IPS DF 4.7 (cell line): ENCODE data around the gene FBLN1.
"Not testable (repeated sequence)": the region's sequence is repeated elsewhere in the genome, so short reads cannot be mapped to it uniquely, and the experiment has no call there.

Experiments used
- DNase-seq: peaks from one replicate; pipeline ENCODE4 v3.0.0-alpha.2; 2013; ENCODE audit warnings: low spot score; ENCODE audit errors: extremely low read depth

FBLN1 gene

DNA sequence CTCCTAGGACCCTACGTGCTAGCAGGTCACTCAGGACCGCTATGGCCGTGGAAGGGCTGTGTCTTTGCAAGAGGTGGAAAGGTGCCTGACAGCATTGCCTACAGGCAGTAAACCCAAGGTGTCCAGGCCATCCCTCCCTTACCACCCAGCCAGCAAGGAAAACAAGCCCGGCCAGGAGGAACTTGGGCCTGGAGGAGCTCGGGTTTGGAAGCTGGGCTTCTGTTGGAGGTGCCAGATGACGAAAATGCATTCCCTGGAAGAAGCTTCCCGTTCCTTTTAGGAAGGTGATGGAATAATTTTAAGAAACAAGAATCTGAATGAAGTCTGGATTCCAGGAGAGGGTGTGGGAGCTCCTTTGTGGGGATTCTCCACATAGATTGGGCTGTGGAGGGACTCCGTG lies 23.6 kb downstream of the FBLN1 start:
- DNase-seq: no peak

DNA sequence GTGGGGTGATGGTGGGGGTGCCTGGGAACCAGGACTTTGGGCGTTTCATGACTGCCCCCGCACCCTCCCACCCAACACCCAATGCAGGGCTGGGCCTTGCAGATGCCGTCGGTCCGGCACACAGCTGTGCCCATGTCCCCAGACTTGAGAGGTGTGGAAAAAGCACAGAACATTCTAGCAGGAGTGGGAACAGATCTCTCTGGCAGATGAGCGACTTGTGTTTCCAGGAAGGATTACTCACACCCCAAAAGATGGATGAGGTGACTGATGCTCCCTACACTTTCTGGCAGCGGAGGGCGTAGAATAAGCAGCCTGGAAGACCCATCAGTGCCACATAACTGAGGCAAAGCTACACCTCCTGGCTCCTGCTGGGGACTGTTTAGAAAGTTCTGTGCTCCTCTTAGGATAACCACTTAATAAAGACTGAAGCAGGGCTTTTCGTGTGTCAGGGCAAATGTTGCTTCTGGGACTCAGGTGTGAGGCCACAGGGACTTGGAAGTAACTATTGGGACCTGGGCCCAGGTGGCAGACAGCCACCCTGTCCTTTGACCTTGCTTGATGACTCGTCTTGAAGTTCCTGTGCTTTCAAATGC lies 24.2 kb downstream of the FBLN1 start:
- no peak for DNase-seq

DNA sequence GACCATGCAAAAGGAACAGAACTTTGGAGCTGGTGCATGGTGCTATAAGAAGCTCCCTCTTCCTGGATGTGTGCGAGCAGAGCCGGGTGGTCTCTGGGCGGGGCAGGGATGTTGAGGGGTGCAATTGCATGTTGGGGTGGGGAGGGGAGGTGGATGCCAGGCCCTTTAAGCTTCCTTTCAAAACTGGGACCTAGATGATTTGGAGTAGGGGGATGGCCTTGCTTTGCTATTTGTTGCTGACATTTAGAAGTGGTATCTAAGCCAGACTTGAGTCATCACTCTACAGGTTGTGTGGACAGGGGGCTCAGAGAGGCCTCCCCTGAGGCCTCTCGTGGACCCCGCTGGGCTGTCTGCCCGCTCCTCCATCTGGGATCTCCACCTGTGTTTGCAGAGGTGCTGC lies 24.8 kb downstream of the FBLN1 start:
- DNase-seq: no peak

- DNase-seq: no peak
Measured at GRCh38 chr22:45528046-45528445, 25.4 kb downstream of the FBLN1 start.

DNA sequence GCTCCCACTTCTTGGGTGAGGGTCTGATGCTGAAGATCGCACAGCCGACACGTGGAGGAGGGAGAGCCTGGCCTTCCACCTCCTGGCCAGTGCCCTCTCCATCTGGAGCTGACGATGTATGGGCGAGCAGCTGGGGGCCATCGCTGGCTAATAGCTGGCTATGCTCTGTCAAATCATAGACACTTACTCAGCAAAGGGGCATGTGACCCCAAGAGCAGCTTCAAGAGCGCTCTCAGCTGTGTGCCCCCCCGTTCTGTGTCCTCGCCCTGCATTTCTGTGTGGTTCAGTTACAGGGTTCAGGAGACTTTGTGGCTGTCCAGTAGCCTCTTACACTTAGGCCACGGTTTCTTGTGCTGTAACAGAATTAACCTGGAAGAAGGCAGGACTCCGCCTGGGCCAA lies 26.4 kb downstream of the FBLN1 start:
- no peak for DNase-seq

- no peak for DNase-seq
Measured at GRCh38 chr22:45529971-45530575, 27.4 kb downstream of the FBLN1 start.

DNA sequence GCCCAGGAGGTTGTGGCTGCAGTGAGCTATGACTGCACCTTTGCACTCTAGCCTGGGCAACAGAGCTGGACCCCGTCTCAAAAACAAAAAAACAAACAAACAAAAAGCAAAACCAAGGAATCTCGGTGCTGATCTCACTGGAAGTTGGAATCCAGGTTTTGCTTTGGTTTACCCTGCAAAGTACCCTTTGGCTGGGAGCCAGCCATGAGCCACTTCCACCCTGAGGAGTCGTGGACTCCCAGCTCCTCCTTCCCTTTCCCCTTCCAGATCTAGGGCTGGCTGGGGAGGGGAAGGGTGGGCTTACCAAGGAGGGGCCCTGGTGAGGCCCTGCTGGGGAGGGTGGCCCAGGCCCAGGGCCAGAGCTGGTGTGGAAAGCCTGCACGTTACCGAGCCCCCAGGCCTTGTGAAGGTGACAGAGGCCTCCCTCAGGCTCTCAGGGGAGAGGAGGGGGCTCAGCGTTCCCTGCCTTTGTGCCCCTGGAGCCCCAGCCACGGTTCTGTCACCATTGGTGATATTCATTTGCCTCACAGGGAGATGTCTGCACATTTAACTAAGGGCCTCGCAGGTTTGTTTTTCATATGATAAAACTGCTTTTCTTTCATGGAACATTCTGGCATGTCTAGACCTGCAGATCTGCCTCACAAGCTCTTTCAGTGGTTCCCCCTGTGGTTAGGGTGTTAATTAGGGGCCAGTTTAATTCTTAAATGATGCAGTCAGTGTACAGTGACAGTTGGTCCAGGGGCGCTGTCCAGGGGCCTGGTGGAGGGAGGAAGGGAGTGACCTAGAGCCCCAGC lies 29.0 kb downstream of the FBLN1 start:
- DNase-seq: no peak

GRCh38 chr22:45532235-45532631 lies 29.6 kb downstream of the FBLN1 start:
- no peak for DNase-seq

DNA sequence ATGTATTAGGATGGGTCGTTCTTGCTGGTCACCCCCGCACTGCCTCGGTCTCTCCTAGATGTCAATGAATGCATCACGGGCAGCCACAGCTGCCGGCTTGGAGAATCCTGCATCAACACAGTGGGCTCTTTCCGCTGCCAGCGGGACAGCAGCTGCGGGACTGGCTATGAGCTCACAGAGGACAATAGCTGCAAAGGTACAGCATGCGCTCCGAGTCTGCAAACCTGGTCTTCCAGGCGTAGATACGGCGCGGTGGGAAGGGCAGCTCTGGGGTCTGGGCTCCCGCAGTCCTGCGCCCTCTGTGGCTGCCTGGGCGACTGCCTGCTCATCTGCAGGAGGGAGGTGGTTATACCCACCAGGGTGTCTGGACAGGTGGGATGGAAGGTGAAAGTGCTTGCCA lies 31.0 kb downstream of the FBLN1 start:
- DNase-seq: no peak

GRCh38 chr22:45534339-45535192 lies 31.9 kb downstream of the FBLN1 start:
- no peak for DNase-seq

- no peak for DNase-seq
Measured at GRCh38 chr22:45535290-45535689, 32.6 kb downstream of the FBLN1 start.

GRCh38 chr22:45535835-45536234 lies 33.2 kb downstream of the FBLN1 start:
- not testable (repeated sequence) for DNase-seq

GRCh38 chr22:45537734-45538181 lies 35.1 kb downstream of the FBLN1 start:
- no peak for DNase-seq

GRCh38 chr22:45538281-45538680 lies 35.6 kb downstream of the FBLN1 start:
- DNase-seq: no peak

GRCh38 chr22:45540122-45540521 lies 37.4 kb downstream of the FBLN1 start:
- no peak for DNase-seq

DNA sequence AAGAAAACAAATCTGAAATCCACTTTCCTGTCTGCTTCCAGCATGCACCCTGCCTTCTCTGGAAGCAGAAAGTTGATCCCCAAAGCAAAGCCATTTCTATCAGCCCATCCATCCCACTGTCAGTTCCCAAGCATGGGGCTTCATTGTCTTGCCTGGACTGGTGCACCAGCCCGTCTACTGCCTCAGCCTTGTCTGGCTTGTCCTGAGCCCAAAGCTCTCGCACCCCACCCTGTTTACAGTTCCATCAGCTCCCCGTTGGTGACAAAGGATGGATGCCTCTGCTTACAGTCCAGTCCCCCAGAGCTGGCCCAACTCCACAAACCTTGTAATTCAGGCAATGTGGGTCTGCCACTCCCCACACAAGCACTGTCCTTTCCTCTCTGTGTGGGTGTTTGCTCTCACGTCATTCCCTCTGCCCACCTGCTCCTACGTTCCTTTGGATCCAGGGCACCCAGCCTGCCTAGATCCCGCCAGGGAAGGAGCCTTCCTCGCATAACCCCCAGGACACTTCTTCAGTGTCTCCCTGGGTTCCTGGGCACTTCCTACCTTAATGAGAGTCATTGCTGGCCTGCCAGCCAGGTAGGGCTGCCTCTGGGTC lies 38.8 kb downstream of the FBLN1 start:
- no peak for DNase-seq

DNA sequence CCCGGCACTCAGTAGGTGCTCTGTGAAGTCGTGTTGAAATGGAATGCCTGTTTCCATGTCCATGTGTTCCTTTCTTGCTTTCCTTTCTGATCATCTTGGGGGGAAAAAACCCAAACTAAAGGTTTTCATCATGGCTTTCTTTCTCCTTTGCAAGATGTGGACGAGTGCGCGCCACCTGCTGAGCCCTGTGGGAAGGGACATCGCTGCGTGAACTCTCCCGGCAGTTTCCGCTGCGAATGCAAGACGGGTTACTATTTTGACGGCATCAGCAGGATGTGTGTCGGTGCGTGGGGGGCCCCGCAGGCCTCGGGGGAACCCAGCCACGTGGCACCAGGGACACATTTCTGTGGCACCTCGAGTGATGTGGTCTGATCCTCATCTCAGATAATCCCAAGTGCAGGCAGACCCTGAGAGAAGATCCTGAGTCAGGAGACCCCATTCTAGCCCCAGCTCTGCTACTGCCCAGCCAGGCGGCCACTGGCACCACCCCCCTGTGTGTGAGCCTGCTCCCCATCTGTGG lies 39.4 kb downstream of the FBLN1 start:
- no peak for DNase-seq

DNA sequence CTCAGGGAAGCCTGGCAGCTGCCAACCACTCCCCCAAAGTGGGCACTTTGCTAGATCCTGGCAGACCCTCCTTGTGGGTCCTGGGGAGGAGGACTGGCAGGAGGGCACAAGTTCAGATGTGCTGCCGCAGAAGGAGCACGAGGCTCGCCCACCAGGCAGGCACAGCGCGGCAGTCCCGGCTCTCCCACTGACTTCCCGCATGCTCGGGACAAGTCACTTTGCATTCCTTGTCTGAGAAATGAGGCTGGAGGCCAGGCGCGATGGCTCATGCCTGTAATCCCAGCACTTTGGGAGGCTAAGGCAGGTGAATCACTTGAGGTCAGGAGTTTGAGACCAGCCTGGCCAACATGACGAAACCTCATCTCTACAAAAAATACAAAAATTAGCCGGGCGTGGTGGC lies 40.1 kb downstream of the FBLN1 start:
- DNase-seq: not testable (repeated sequence)

DNA sequence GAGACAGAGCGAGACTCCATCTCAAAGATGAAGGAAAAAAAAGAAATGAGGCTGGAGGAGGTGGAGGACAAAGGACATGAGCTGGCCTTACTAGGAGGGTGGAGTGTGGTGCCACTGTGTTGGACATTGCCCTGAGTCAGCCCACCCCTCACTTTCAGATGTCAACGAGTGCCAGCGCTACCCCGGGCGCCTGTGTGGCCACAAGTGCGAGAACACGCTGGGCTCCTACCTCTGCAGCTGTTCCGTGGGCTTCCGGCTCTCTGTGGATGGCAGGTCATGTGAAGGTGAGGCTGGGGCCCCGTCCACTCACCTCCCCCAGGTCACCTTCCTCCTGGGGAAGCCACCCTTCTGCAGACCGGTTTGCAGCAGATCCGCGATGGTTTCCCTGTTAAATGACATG lies 40.6 kb downstream of the FBLN1 start:
- no peak for DNase-seq

- no peak for DNase-seq
Measured at GRCh38 chr22:45544588-45545170, 42.0 kb downstream of the FBLN1 start.
